HG02678 (cell line): ENCODE measurements around the gene PPP1R36.
"Not testable (repeated sequence)": the region's sequence is repeated elsewhere in the genome, so short reads cannot be mapped to it uniquely, and the experiment has no call there.

Experiments used
- ATAC-seq: cut with Tn5 transposase; IDR thresholded peaks from one replicate; pipeline ENCODE4 v1.9.1; 2021; ENCODE audit warnings: mild to moderate bottlenecking, moderate library complexity; ENCODE audit not compliant: unreplicated experiment

Gene PPP1R36

GRCh38 chr14:64518229-64518628 is 31.5 kb upstream of the PPP1R36 start:
- no peak for ATAC-seq

GRCh38 chr14:64520699-64521098 is 29.1 kb upstream of the PPP1R36 start:
- ATAC-seq = no peak

- ATAC-seq = no peak
Measured at GRCh38 chr14:64522591-64523355, 27.0 kb upstream of the PPP1R36 start.

DNA sequence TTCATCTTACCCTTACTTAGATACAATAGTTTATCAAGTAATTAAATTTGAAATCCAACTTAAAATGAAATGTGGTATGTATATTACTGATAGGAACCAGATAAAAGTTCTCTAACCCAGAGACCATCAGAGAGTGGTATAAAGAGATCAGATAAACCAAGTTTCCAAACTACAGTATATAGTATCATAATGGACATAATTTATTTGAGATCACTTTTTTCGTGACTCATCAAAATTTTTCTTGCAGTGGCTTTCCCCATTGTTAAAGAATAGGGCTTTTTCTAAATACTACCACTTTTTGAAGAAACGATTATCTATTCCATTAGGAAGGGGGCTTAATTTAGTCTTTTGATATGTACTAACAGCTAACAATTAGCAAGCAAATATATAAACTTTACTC is 24.4 kb upstream of the PPP1R36 start:
- ATAC-seq = no peak

GRCh38 chr14:64531567-64531966 is 18.2 kb upstream of the PPP1R36 start:
- no peak for ATAC-seq

GRCh38 chr14:64536488-64537245 is 13.1 kb upstream of the PPP1R36 start:
- no peak for ATAC-seq

GRCh38 chr14:64540208-64541202 is 9.3 kb upstream of the PPP1R36 start, which contains the start of gene HSPA2:
HSPA2 (plus strand) TSS chr14:64540741; CDS start chr14:64540850, 109 bp downstream.
- peak; percentile 95 for ATAC-seq

DNA sequence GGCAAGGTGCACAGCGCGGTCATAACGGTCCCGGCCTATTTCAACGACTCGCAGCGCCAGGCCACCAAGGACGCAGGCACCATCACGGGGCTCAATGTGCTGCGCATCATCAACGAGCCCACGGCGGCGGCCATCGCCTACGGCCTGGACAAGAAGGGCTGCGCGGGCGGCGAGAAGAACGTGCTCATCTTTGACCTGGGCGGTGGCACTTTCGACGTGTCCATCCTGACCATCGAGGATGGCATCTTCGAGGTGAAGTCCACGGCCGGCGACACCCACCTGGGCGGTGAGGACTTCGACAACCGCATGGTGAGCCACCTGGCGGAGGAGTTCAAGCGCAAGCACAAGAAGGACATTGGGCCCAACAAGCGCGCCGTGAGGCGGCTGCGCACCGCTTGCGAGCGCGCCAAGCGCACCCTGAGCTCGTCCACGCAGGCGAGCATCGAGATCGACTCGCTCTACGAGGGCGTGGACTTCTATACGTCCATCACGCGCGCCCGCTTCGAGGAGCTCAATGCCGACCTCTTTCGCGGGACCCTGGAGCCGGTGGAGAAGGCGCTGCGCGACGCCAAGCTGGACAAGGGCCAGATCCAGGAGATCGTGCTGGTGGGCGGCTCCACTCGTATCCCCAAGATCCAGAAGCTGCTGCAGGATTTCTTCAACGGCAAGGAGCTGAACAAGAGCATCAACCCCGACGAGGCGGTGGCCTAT is 8.3 kb upstream of the PPP1R36 start:
- no peak for ATAC-seq

DNA sequence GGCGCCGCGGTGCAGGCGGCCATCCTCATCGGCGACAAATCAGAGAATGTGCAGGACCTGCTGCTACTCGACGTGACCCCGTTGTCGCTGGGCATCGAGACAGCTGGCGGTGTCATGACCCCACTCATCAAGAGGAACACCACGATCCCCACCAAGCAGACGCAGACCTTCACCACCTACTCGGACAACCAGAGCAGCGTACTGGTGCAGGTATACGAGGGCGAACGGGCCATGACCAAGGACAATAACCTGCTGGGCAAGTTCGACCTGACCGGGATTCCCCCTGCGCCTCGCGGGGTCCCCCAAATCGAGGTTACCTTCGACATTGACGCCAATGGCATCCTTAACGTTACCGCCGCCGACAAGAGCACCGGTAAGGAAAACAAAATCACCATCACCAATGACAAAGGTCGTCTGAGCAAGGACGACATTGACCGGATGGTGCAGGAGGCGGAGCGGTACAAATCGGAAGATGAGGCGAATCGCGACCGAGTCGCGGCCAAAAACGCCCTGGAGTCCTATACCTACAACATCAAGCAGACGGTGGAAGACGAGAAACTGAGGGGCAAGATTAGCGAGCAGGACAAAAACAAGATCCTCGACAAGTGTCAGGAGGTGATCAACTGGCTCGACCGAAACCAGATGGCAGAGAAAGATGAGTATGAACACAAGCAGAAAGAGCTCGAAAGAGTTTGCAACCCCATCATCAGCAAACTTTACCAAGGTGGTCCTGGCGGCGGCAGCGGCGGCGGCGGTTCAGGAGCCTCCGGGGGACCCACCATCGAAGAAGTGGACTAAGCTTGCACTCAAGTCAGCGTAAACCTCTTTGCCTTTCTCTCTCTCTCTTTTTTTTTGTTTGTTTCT is 7.6 kb upstream of the PPP1R36 start:
- ATAC-seq = no peak

GRCh38 chr14:64542836-64543201 is 6.9 kb upstream of the PPP1R36 start:
- ATAC-seq = no peak

DNA sequence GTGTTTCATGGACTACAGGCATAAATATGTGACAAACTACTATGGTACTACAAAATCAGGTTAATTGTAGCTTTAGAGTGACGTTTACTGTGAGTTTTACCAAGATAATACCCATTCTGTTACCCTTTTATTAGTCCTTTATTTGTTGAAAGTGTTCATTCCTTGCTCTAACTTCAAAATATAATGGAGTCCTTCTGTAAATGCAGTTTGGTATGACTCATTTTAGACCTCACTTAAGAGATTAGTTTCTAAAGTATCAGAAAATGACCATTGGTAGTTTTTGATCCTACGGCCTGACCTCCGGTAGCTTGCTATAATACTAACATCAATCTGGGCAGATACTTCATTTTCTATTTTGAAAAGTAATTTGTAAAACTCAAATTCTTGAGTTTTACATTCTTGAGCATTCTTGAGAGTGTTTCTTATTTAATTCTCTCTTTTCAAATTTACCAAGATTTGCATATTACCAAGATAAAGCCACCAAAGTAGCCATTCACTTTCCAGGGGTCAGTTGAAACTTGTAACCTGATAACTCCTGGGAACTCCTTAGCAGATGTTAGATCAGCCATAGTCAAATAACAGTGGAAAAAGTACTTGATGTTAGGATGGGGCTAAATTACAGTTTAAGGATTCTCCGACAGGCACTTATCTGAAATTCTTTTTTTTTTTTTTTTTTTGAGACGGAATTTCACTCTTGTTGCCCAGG is 5.0 kb upstream of the PPP1R36 start:
- no peak for ATAC-seq

DNA sequence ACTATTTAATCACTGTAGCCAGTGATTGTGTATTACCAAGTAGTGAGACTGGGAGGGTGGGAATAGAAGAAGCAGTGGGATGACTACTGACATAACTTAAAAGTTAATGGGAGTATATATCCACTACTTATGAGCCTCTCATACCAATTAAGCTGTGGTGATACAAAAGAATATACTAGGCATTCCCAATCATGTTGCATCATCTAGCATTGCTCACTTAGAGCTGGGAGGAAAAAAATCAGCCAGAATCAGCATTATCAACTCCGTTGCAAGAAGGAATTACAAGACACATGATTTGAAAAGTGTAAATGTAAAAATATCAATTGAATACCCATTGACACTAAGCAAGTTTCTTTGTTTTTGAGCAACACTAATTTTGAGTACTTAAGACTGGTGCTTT is 745 bp upstream of the PPP1R36 start:
- ATAC-seq = no peak

- ATAC-seq = no peak
Measured at GRCh38 chr14:64550621-64551333, 1.0 kb downstream of the PPP1R36 start.

- no peak for ATAC-seq
Measured at GRCh38 chr14:64554556-64554955, 4.8 kb downstream of the PPP1R36 start.

DNA sequence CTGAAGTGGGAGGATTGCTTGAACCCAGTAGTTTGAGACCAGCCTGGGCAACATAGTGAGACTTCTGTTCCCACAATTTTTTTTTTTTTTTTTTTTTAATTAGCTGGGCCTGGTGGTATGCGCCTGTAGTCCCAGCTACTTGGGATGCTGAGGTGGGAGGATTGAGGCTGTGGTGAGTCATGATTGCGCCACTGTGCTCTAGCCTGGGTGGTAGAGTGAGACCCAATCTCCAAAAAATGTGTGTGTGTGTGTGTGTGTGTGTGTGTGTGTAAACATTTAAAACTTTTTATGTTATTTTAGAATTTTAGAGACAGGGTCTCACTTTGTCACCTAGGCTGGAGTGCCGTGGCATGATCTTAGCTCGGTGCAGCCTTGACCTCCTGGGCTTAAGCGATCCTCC is 6.8 kb downstream of the PPP1R36 start:
- ATAC-seq = no peak

- ATAC-seq = not testable (repeated sequence)
Measured at GRCh38 chr14:64558216-64558615, 8.5 kb downstream of the PPP1R36 start.

DNA sequence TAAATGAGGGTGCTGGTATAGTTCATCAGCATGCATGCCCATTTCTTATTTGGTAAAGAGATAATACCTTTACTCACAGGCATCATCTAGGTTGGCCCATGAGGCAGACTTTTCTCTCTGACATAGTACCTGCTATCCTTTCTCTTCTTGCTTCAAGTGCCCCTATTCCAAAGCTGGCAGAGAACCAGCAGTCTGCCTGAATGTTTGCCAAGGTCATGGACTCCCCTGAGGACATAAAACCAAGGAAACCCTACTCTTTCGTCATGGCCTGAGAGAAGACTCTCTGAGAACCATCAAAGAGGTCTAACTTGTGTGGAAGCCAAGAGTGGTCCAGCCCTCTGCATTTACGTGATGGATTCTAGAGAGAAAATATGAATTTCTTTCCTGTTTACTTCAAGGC is 11.9 kb downstream of the PPP1R36 start:
- ATAC-seq = no peak

GRCh38 chr14:64562436-64562835 is 12.7 kb downstream of the PPP1R36 start:
- ATAC-seq = no peak
